Measurements from ENCODE around the gene RBCK1.

GRCh38 chr20:434221-434620 lies 26.1 kb downstream of the RBCK1 start:
- TF ChIP-seq CTCF (IDR thresholded peaks at IDR 0.05) (no peak), POLR2A (IDR thresholded peaks at IDR 0.05) (no peak), EP300 (IDR thresholded peaks at IDR 0.05) (no peak)
